Measurements from ENCODE around the gene PTH1R.

DNA sequence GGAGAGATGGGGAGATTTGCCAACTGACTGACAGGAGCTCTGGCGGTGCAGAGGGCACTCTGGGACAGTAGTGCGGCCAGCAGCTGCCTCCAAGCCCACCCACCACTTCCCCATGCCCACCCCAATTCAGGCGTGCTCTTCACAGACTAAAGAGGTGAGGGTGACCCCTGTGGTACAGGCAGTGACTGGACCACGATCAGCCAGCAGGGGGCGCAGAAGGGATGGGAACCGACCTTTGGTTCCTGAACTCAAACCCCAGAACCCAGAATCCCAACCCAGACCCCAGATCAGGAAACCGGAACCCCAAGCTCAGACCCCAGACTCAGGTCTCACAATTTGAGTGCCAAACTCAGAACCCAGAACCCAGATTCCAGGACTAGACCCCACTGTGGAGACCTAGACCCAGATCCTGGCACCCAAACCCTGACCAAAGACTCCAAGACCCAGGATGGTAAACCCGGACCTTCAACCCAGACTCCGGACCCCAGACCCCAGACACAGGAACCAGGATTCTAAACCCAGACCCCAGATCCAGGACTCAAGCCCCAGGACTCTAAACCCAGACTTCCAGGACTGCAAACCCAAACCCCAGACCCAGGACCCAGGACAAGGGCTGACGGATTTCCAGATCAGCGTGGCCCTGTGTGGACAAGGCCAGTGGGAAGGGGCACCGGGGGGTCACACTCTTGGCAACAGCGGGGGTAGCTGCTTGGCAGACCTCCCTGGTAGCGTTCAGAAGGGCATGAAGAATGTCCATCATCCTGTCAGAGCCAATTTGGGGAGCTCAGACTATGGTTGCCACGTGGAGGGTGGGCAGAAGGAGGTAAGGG, 10.6 kb upstream of the PTH1R start:
- TF ChIP-seq LEF1 (IDR thresholded peaks at IDR 0.05; ENCODE audit: borderline replicate concordance), result no peak
- TF ChIP-seq SUZ12 (IDR thresholded peaks at IDR 0.05), result no peak
- TF ChIP-seq ARNT (IDR thresholded peaks at IDR 0.05), result no peak
- no peak for TF ChIP-seq FOXA1 (IDR thresholded peaks at IDR 0.05)
- TF ChIP-seq FOXM1 (IDR thresholded peaks at IDR 0.05; ENCODE audit: borderline replicate concordance), result no peak
- no peak for TF ChIP-seq SP1 (IDR thresholded peaks at IDR 0.05)
- TF ChIP-seq BHLHE40 (IDR thresholded peaks at IDR 0.05; ENCODE audit: borderline replicate concordance), result no peak
- no peak for TF ChIP-seq NFRKB (IDR thresholded peaks at IDR 0.05)
- no peak for TF ChIP-seq HDGF (IDR thresholded peaks at IDR 0.05; ENCODE audit: borderline replicate concordance)
